GM19240 (cell line): Measurements from ENCODE around the gene ROGDI.
"Not testable (repeated sequence)": the region's sequence is repeated elsewhere in the genome, so short reads cannot be mapped to it uniquely, and the experiment has no call there.

ENCODE experiments used
- DNase-seq: peaks from one replicate; pipeline ENCODE4 v3.0.0; 2011; ENCODE audit warnings: low spot score; ENCODE audit not compliant: insufficient read length

ROGDI gene

GRCh38 chr16:4792951-4793513, 9.4 kb downstream of the ROGDI start:
- DNase-seq, result no peak

DNA sequence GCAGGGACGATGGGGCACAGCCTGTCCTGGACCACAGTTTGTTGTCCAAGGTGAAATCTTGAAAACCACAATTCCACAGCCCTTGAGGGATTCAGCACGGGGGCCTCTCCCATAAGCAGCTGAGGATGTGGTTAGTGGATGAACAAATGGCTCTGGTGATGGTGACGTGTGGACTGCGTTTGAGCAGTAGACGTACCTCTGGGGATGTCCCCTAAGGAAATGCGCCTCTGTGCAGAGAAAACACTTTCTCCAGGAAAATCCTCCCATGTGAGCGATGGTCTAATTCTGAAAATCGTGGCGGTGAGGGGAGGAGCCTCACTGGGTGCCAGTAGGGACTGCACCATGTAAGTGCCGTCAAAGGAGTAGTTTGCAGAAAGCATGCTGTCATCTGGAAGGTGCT, 11.6 kb downstream of the ROGDI start:
- no peak for DNase-seq

DNA sequence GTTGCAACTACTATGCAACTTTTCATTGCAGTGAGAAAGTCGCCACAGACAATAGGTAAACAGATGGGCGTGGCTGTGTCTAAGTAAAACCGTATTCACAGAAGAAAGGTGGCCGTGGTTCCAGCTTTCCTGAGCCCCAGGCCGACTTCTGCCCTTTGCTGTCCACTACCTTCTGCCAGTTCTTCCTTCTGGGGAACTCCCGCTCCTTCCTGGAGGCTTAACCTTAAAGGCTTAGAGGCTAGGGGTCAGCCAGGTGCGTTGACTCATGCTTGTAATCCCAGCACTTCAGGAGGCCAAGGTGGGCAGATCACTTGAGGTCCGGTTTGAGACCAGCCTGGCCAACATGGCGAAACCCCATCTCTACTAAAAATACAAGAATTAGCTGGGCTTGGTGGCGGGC, 12.2 kb downstream of the ROGDI start:
- DNase-seq, result no peak

- DNase-seq, result no peak
Observed at GRCh38 chr16:4788910-4789309, 13.5 kb downstream of the ROGDI start.

GRCh38 chr16:4788489-4788889, 13.9 kb downstream of the ROGDI start:
- DNase-seq, result no peak

DNA sequence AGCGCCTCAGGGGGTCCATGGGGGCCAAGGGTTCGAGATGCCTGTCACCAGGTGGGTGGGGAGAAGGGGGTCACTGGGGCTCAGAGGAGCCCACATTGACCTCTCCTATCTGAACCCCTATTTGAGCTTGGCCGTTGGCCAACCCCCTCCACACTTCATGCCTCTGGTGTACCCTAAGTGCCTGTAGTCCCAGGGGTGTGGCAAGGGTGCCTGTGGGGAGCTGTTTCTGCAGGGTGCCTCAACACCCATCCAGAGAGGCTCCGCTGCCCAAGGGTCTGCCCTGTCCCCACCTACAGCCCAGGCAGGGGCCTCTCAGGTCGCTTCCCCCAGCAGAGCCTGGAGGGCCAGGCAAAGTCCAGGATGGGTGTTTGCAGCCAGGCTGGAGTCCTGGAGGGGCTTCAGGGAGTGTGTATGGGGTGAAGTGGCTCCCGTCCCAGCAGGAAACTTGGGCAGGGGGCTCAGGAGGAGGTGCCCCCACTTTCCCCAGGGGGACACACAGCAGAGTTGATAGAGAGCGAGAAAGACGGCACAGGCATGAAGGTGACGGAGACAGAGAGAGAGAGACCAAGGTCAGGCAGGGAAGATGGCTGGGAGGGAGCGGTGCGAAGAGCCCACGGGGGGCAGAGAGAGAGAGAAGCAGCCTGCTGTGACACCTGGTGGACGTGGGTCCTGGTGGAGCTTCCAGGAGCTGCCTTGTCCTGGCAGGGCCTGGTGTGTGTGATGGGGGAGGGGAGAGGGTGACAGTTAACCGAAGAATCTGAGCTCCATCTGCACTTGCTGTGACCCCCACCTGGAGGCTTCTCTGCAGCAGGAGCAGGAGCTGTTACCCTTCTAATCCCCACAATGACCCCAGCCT, 14.6 kb downstream of the ROGDI start, which contains the start of gene SEPTIN12:
TSS of gene SEPTIN12 (minus strand) at position 719 of the 856 bp plus-strand sequence. CDS start at position 19, 700 bp downstream.
- DNase-seq, result no peak

- DNase-seq, result no peak
Observed at GRCh38 chr16:4787068-4787467, 15.4 kb downstream of the ROGDI start.

GRCh38 chr16:4785758-4786433, 16.5 kb downstream of the ROGDI start:
- DNase-seq, result no peak

GRCh38 chr16:4784444-4784987, 17.9 kb downstream of the ROGDI start:
- DNase-seq, result not testable (repeated sequence)

DNA sequence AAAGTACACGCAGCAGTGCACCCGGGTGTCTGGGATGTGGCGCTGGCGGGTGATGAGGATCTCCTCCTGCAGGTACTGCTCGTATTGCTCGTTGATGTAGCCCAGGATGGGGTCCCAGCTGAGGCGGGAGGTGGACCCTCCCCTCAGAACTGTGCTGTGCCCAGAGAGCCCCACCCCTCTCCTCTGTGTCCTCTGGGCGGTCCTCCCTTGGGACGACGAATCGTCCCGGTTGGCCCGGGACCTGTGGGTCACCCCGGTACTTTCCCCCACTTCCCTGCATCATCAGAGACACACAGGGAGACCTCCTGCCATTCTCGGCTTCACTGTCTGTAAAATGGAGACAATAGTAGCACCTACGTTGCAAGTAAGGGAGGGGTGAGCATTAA, 18.5 kb downstream of the ROGDI start:
- no peak for DNase-seq

GRCh38 chr16:4783251-4783950, 19.0 kb downstream of the ROGDI start:
- DNase-seq, result no peak

GRCh38 chr16:4780235-4780634, 22.2 kb downstream of the ROGDI start:
- no peak for DNase-seq

DNA sequence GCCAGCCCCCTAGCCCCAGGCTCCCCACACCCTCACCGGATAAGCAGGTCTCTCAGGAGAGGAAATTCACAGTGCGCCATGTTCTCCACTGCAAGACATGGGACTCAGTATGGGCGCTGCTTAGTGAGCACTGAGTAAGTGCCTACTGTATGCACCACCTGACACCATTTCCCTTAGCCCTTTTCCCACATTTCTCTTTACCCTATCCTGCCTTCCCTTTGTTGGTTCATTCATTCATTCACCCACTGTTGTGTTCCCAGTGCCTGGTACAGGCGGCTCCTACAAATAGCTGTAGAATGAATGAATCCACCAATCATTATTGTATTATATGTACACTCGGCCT, 24.4 kb downstream of the ROGDI start:
- DNase-seq, result no peak

GRCh38 chr16:4777339-4778049, 24.9 kb downstream of the ROGDI start:
- DNase-seq, result no peak

DNA sequence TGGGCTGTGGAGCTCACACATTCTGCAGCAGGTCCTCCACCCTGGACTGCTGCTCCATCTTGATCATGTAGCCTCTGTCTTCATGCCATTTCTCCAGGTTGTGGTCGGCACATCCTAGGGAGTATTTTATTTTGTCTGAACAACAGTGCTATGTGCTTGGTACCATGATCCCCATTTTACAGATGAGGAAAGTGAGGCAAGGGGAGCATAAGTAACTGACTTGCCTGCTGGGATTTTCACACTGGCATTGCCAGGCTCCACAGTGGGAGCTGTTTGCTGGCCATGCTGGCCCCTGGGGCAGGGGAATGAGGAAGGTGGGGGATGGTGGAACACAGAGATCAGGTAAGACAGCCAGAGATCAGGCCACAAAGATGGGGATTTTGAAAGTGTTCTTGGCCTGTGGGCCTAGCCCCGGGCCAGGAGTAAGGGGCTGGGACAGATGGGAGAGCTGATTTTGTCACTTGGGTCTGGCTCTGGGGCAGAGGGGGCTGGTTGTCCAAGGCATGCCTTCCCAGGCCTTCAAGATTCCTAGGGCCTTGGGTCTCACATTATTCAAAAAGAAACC, 26.2 kb downstream of the ROGDI start:
- no peak for DNase-seq

GRCh38 chr16:4775005-4775404, 27.4 kb downstream of the ROGDI start:
- DNase-seq, result no peak

GRCh38 chr16:4772351-4772750, 30.1 kb downstream of the ROGDI start:
- no peak for DNase-seq

GRCh38 chr16:4771646-4772045, 30.8 kb downstream of the ROGDI start:
- DNase-seq, result no peak

DNA sequence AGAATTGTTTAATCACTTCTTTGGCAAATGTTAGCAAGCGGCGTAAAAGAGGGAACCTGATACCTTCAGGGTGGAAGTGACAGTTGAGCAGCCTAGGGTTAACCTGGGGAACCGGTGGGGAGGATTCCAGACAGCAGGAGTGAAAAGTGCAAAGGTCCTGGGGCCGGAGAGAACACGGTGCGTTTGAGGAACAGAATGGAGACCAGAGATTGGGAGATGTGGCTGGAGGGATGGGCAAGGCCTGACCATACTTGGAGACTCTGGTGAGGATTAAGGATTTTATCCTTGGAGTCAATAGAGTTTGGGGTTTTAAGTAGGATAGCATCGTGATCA, 33.2 kb downstream of the ROGDI start:
- DNase-seq, result no peak

GRCh38 chr16:4768549-4769305, 33.7 kb downstream of the ROGDI start:
- peak; percentile 89 for DNase-seq
